ENCODE results near the gene MAP3K13.
"Not testable (repeated sequence)": the region's sequence is repeated elsewhere in the genome, so short reads cannot be mapped to it uniquely, and the experiment has no call there.

MAP3K13 gene

DNA sequence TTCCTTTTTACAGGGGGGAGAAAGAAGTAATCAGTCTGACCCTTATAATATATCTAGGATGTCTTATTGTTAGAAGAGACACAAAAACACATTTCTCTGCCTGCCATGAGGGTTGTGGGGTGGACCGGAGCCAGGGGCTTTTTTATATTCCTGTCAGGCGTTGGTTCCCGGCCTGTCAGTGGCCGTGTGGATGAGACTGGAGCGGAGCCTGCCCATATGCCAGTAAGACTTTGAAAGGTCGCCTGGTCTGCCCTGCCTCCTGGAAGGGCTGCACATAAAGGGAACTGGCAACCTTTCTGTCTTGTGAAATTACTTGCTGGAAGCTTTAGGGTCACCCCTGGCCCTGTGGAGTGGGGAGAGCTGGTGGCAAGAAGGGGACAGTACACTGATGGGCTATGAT lies 34.7 kb downstream of the MAP3K13 start:
- DNase-seq (ENCODE audit: low read depth) = no peak

DNA sequence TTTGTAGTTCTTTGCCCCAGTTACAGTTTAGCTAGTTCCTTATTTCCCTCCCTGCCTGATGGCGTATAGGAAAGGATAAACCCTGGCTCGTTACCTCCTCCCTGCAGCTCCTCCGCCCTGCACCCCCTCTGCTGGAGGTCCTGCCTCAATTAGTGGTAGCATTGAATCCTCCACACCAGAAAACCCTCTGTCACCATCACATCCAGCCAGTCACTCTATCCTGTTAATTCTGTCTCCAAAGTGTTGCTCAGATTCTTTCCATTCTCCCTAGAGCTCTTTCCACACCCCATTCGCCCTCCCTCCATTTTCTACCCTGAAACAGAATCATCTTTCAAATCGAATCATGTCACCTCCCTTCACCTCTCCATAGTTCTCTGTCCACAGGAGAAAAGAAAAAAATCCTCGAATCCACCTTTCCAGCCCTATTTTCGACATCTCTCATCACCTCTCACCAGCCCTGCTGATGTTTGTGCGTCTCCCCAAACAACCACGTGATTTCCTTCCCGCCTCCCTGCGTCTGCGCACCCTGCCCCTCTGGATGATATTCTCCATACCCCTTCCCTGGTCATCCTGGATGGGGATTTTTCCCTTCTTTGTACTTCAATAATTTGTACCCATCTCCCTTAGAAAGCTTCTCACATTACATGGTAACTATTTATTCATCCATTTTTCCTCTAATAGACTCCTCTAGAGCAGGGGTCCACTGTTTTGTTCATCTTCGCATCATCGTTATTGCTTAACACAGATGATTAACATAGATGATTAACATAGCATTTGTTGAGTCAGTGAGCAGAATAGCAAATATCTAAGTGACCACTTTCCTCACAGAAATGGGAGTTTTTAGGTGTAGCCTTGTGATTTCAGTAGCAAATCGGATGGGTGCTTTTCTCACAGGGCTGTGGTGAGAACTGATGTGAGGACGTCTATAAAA lies 37.1 kb downstream of the MAP3K13 start:
- DNase-seq (ENCODE audit: low read depth) = no peak

DNA sequence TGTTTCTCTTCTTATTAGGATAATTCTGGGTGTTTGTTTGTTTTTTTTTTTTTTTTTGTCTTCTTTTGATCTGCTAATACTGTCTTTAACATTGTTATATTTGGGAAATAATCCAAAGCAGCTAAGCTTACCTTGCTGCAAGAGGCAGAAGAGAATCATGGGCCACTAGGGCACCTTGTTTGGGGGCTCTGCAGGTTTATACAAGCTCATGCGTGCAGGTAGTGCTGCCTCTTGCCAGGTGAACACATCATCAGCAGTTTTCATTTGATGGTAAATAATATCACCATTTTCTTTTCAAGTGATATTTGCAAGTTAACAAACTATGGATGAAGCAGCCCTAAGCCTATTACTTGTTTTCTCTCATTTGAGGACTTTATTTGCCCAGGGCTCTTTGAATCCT lies 37.9 kb downstream of the MAP3K13 start:
- no peak for DNase-seq (ENCODE audit: low read depth)

DNA sequence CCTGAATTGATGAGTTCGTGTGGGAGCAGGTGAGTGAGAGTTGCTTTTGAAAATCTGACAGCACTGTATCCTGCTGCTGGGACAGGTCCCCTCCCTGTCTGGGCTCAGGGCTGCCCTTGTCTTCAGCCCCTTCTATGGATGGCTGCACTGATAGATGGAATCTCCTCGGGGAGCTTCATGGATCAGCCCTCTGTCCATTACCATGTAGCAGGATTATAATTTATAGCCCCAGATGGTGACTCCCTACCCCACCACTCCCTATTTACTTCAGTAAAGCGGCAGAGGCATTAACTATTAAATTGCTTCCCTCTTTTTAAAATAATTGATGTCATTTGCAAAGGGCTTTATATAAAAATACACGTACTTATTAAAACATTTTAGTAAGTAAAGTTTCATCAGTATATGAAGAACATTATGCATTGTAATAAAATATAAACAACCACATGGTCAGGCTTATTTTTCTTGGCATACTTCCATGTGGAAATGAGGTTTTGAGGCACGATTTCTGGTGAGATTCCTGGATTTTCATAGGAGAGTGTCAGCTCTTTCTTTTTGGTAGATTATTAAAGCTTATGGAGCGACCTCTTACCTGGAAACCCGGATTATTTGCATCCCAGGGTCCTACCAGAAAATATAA lies 38.5 kb downstream of the MAP3K13 start:
- no peak for DNase-seq (ENCODE audit: low read depth)

DNA sequence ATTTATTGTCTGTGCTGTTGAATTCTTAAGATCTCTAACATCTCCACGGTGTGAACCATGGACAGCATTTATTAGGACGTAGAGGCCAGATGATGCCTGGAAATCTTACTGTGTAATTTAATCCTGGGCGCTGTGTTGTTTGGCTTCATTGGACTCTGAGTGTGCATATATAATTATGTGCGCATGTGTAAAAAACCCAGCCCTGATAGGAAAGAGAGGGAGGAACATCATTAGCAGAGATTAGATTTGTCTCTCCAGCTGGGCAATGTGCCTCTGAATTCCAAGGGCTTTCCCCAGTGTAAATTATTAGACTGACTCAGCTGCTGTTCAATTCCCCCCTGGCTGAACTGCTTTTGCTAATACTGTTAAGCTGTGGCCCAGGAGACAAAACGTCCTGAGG lies 39.6 kb downstream of the MAP3K13 start:
- DNase-seq (ENCODE audit: low read depth) = no peak

DNA sequence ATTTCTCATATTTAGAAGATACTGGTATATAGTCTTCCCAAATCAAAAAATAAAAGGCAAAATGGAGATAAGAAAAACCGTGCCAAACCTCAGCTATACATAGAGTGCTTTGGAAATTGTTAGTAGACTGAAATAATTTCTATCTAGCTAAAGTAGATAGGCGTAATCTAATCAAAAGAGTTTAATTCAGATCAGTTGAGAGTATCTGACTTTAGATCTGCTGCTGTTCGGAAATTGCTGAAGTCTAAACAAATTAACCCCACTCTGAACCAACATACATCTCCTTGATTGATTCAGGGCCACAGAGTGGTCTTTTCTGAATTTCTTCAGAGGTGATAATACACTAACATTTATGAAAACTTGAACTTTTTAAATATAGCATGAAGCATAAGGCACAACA lies 40.1 kb downstream of the MAP3K13 start:
- no peak for DNase-seq (ENCODE audit: low read depth)

DNA sequence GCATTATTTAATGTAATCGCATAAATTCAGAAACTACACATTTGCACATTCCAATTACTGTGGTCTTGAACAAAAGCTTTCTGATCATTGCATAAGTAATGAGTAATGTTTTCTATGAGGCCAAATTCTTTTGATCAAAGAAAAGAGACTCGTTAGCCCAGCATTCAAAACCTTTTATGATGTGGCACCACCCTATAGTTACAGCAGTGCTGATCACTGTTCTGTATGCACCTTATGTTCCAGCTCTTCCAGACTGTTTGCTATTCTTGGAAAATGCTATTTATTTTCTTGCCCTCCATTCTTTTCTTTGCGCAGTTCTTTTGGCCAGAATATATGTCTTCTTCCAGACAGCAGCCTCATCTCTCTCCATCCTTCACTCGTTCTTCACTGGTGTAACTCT lies 42.3 kb downstream of the MAP3K13 start:
- no peak for DNase-seq (ENCODE audit: low read depth)

DNA sequence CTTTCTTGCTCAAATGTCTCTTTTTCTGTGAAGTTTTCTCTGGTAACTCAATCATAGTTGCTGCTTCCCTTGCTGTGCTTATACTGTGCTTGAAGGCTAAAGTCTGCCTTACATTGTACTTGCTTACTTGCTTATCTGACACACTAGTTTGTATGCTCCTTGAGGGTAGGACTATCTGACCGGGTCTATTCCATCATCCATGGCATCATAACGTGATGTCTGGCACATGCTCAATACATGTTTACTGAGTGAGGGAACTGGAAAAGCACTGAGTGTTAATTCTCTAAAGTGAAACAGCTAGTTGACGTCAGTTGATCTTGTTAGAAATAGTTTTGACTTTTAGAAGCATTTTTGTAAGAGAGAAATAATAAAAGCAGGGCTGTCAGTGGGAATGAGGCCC lies 42.7 kb downstream of the MAP3K13 start:
- DNase-seq (ENCODE audit: low read depth) = no peak

DNA sequence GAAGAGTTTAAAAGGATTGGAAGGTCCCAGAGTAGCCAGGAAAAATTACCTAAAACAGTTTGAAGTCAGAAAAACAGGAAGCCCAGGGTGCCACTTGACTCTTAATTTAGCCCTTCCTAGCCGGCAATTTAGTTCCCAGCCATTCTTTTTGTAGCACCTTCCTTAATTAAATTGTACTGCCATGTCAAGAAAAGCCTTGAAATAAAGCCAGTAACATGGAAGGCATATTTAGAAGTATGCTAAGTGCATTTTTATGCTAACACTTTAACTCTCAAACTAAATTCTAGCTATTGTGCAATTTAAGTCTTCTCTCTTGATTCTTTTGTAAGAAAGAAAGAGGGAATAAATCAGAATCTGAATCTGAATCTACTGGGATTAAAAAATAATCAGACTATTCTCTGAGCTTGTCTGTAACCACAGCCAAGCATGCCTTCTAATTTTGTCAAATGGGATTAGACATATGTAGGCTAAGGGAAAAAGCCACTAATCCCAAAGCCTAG lies 43.2 kb downstream of the MAP3K13 start:
- DNase-seq (ENCODE audit: low read depth) = no peak

DNA sequence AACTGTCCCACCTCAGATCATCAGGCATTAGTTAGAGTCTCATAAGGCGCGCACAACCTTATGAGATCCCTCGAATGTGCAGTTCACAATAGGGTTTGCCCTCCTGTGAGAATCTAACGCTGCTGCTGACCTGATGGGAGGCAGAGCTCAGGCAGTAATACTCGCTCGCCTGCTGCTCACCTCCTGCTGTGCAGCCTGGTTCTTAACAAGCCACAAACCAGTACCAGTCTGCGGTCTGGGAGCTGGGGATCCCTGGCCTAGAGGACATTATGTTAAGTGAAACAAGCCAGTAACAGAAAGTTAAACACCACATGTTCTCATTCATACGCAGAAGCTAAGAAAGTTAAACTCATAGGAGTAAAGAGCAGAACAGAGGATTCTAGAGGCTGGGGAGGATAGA lies 47.0 kb downstream of the MAP3K13 start:
- no peak for DNase-seq (ENCODE audit: low read depth)

DNA sequence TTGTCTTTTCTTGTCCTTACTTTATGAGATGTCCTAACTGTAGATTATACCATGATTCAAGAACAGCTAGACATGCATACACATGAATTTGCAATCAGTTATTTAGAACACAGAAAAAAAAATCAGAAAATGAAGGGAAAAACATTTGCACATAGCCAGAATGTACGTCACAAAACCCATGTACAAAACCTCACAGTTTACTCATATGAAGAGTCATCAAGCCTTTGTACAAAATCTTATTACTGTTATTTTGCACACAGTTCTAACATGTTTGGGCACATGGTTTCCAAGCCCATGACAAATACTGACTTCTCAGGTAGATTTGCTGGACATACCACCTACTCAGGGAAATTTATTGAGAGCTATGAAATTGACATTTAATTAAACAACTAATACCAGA lies 48.2 kb downstream of the MAP3K13 start:
- no peak for DNase-seq (ENCODE audit: low read depth)

DNA sequence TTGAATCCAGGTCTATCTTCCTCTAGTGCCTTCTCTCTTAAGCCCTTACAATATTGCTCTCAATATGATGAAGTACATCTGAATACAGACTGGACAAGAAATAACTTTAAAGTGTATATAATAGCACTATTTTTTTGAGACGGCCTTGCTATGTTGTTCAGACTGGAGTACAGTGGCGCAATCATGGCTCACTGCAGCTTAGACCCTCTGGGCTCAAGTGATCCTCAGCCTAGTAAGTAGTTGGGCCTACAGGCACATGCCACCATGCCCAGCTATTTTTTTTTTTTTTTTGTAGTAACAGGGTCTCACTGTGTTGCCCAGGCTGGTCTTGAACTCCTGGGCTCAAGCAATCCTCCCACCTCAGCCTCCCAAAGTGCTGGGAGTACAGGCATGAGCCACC lies 53.6 kb downstream of the MAP3K13 start:
- no peak for DNase-seq (ENCODE audit: low read depth)

DNA sequence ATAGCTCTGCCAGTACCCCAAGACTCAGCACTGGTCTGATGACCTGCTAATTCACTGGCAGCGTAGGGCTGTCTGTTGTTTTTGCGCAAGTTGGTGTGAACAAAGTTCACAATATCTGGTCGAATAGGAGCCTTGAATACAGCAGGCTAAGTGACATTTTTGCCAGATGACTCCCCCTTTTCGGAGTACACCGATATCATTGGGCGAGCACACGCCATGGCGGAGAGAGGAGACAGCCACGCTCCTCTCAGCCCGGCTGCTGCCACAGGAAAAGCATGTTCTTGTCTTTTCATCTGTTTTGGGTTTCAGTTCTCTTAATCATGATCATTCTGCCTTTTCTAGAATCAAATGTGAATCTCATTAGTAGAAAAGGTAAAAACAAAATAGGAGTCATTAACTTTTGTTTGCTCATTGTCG lies 55.6 kb downstream of the MAP3K13 start:
- not testable (repeated sequence) for DNase-seq (ENCODE audit: low read depth)

DNA sequence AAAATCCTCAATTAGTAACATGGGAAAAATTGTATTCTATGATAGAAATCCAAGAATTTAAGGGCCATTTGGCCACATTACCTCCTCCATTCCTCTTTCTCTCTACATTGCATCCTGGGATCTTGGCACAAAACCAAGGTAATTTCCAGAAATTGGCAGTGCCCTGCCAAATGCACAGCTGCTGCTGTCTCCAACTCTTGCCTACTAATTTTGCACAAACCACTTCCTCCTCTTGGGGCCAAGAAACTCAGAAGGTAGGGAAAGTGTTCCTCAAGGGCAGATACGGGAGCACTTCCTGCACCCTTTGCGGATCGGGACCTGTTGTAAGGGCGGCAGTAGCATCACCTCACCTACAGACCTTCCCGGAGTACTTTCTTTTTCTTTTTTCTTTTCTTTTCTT lies 57.8 kb downstream of the MAP3K13 start:
- DNase-seq (ENCODE audit: low read depth) = no peak

DNA sequence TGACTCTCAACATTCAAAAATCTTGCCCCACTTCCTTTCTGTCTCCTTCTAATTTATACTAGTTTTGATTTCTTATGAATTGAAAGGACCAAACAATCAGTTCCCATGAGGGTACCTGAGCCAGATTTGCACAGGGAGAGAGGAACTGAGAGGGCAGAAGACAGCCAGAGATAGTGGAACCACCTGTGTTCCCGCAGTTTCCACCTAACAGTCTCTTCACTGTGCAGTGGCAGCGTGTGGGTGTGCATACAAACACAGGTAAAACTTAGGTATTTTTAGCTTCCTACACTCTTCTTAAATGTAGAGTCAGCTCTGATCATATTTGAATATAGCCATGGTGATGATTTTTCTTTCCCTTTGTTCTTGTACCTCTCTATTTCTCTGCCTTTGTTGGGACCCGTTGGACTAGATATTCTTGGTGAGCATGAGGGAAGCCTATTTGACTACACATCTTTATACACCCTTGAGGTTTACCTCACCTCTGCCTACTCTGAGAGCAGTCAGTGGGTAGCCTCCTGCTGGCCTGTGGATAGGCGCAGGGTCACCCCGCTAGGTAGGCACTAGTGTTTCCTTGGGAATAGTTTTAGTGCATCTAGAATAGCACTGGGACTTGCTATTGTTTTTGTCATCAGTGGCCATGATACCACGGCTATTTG lies 58.8 kb downstream of the MAP3K13 start:
- DNase-seq (ENCODE audit: low read depth) = no peak

DNA sequence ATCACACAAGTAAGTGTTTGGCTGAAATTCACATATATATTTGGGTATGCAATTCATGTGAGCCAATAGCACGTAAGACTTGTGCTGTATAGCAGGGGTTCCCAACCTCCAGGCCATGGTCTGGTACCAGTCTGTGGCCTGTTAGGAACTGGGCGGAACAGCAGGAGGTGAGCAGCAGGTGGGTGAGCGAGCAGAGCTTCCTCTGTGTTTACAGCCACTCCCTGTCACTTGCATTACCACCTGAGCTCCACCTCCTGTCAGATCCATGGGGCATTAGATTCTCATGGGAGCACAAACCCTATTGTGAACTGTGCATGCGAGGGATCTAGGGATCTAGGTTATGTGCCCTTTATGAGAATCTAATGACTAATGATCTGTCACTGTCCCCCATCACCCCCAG lies 59.7 kb downstream of the MAP3K13 start:
- no peak for DNase-seq (ENCODE audit: low read depth)

DNA sequence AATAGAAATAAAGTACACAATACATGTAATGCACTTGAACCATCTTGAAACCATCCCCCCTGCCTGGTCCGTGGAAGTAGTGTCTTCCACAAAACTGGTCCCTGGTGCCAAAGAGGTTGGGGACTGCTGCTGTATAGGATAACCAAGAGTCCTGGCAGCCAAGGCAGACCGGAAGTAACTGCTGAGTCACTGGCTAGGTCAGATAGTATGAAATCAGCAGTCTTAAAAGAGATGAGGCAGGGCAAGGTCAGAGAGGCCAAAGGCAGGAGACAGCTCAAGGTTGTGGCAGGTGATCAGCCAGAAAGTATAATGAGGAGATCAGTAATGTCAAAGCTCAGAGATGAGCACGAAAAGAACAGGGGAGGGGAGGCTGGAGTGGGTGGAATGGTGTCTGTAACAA lies 60.2 kb downstream of the MAP3K13 start:
- no peak for DNase-seq (ENCODE audit: low read depth)

DNA sequence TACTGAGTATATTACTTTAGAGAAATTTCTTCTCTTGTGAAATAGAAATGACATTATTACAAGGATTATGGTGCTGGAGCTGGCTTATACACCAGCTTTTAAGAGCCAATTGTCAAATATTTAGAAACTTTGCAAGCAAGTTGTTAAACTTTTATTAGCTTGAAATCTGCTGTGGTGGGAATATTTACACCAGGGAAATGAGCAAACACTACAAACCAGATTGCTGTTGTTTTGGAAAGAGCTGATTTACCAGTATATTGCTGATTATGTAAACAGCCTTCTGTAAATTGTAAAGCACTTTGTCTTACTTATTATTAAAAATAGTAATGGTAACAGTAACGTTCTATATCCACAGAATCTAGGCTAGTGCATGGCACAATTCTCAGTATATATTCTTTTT lies 61.5 kb downstream of the MAP3K13 start:
- no peak for DNase-seq (ENCODE audit: low read depth)

DNA sequence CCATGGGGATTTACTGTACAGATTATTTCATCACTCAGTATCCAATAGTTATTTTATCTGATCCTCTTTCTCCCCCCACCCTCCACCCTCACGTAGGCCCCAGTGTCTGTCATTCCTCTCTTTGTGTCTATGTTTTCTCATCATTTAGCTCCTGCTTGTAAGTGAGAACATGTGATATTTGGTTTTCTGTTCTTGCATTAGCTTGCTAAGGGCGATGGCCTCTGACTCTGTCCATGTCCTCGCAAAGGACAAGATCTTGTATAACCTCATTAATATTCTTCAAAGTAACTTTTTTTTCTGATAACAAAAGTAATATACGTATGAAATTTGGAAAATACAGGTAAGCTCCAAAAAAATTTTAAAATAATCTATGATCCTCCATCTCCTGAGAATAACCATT lies 67.4 kb downstream of the MAP3K13 start:
- no peak for DNase-seq (ENCODE audit: low read depth)

DNA sequence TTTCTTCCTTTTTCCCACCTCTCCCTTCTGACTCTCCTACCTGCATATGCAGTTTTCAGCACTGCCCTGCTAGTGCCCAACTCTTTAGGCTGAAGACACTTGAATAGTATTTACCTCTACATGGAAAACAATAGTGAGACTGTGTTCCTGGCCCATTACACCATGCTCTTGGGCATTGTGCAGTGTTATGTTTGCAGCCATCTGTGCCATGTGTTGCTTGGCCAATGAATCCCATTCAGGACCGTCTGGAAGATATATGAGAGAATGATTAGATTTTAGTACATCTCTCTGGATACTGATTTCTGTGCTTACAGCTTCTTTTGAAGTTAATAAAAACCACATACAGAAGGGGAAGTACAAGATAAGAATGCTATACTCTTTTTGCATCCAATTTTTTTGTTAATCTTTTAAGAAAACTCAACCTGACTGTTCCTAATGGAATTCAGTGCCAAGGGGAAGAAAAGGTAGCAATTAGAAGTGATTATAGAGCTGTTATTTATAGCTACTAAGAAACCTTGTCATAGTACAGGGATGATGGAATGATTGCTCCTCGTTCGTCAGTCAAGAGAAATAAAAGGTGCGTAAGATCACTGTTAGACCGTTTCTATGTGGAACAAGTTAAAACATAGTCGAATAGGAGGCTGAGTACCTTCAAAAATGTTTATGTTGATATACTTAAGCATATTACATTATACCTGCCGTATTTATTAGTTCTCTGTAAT lies 77.0 kb downstream of the MAP3K13 start:
- DNase-seq (ENCODE audit: low read depth) = no peak

DNA sequence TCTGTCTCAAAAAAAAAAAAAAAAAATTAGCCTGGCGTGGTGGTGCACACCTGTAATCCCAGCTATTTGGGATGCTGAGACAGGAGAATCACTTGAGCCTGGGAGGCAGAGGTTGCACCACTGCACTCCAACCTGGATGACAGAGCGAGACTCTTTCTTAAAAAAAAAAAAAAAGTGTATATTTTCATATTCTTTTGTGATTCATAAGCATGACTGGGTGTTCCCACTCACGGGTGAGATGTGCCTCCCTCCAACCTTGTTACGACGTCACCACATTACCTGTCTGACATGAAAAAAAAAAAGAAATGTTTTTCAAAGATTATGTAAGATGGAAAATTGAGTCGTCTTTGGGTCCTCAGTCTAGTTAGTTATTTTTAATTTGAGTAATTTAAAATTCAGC lies 79.1 kb downstream of the MAP3K13 start:
- no peak for DNase-seq (ENCODE audit: low read depth)

DNA sequence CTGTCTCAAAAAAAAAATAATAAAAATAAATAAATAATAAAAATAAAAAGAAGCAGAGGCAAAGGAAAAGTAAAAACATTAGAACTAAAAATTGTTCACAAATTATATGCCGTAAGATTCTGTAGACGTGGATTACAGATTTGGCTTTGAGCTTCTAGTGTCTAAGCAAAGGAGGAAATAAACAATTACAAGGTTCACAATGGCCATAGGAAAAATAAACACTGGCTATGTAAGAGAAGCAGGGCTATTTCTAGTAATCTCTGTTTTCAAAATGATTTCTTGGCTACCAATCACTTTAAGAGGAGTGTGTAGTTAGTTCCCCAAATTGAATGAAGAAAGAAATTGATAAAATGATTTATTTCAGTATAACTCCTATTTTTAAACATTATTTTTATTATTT lies 81.4 kb downstream of the MAP3K13 start:
- DNase-seq (ENCODE audit: low read depth) = no peak
